ENCODE data around the gene PLET1. TPM values are rescaled to one million over a fixed set of nuclear protein-coding genes. Genes with fewer than 3 reads are reported as not detected.

PLET1 gene
- total RNA-seq, 1 experiment from 2014 or later = not detected

- TF ChIP-seq EGR1 (IDR thresholded peaks at IDR 0.05; ENCODE audit: low read depth) = no peak
Measured at GRCh38 chr11:112229159-112229558, 31.5 kb downstream of the PLET1 start (continued).

GRCh38 chr11:112228706-112229105, 32.0 kb downstream of the PLET1 start:
- H3K36me3 ChIP-seq (ENCODE audit: control insufficient read depth in 1 of 2, insufficient read depth in 2 of 2, low read length in 2 of 2) = peaks cover 0 to 6% of the 10 kb centered on the region in 2 experiments; a peak in 2 of 4 replicates
- DNase-seq (ENCODE audit: low read depth, low spot score) (no peak), ATAC-seq (no peak)
- RAD21 ChIA-PET (ENCODE audit: low non-redundant PET in 1 of 2, low total read pairs in 2 of 2, uncharacterized antibody in 2 of 2, unreplicated experiment in 2 of 2) = no interaction called here
- H3K79me2 ChIP-seq (ENCODE audit: insufficient read depth, low read length) = peaks cover 55% of the 10 kb centered on the region
- H2AFZ ChIP-seq (ENCODE audit: low read depth, low read length, poor library complexity, severe bottlenecking) = no peak overlapping the region
- peaks cover 4 to 9% of the 10 kb centered on the region in 2 experiments for H3K4me1 ChIP-seq (ENCODE audit: control insufficient read depth in 1 of 2, insufficient read depth in 2 of 2, low read length in 2 of 2)
- no peaks in the 10 kb centered on the region for H4K20me1 ChIP-seq (ENCODE audit: insufficient read depth)
- no TSS peak for BruUV-seq (replicated peaks)
- H3K9ac ChIP-seq (ENCODE audit: low read length) = no peak overlapping the region
- TF ChIP-seq MAX (IDR thresholded peaks at IDR 0.05) (no peak), SP1 (IDR thresholded peaks at IDR 0.05; ENCODE audit: low read depth) (no peak), ZFX (IDR thresholded peaks at IDR 0.05) (no peak), CBX3 (IDR thresholded peaks at IDR 0.05; ENCODE audit: low read depth) (no peak), EGR1 (IDR thresholded peaks at IDR 0.05; ENCODE audit: low read depth) (no peak), ELF1 (IDR thresholded peaks at IDR 0.05; ENCODE audit: borderline replicate concordance, low read depth) (no peak), ZBTB33 (IDR thresholded peaks at IDR 0.05; ENCODE audit: extremely low read depth, insufficient replicate concordance, low read length) (no peak), FOSL1 (IDR thresholded peaks at IDR 0.05; ENCODE audit: low read depth) (no peak), SIN3A (IDR thresholded peaks at IDR 0.05; ENCODE audit: low read depth) (no peak), CEBPB (IDR thresholded peaks at IDR 0.05; ENCODE audit: low read depth) (no peak), EZH2 (IDR thresholded peaks at IDR 0.05) (no peak), REST (IDR thresholded peaks at IDR 0.05; ENCODE audit: low read depth) (no peak), TCF7L2 (IDR thresholded peaks at IDR 0.05; ENCODE audit: borderline replicate concordance, extremely low read depth, insufficient read depth, insufficient read length) (no peak), ATF3 (IDR thresholded peaks at IDR 0.05) (no peak), EZH2phosphoT487 (IDR thresholded peaks at IDR 0.05; ENCODE audit: borderline replicate concordance) (no peak)
- POLR2A ChIA-PET = no interaction called here
- H3K9me2 ChIP-seq (ENCODE audit: insufficient read depth) = no peaks in the 10 kb centered on the region
- H3K4me3 ChIP-seq (replicated peaks in 1 of 2; ENCODE audit: low read depth in 1 of 2, low read length in 2 of 2) = no peak overlapping the region
- intact Hi-C loops (cut with micrococcal nuclease) = no loop called here
- no peak overlapping the region for H3K27ac ChIP-seq (ENCODE audit: low read depth, low read length)
- H3K4me2 ChIP-seq (ENCODE audit: low read length) = no peak overlapping the region
- no peaks in the 10 kb centered on the region for H3K9me3 ChIP-seq (ENCODE audit: control insufficient read depth in 1 of 2, insufficient read depth in 1 of 2, low read depth in 1 of 2, low read length in 2 of 2)
- H3K27me3 ChIP-seq (ENCODE audit: insufficient read depth, low read length) = no peaks in the 10 kb centered on the region
- CTCF ChIA-PET = no interaction called here

Measured in HCT116 (cell line).